Measurements from ENCODE around the gene FOLR2.

Gene FOLR2

DNA sequence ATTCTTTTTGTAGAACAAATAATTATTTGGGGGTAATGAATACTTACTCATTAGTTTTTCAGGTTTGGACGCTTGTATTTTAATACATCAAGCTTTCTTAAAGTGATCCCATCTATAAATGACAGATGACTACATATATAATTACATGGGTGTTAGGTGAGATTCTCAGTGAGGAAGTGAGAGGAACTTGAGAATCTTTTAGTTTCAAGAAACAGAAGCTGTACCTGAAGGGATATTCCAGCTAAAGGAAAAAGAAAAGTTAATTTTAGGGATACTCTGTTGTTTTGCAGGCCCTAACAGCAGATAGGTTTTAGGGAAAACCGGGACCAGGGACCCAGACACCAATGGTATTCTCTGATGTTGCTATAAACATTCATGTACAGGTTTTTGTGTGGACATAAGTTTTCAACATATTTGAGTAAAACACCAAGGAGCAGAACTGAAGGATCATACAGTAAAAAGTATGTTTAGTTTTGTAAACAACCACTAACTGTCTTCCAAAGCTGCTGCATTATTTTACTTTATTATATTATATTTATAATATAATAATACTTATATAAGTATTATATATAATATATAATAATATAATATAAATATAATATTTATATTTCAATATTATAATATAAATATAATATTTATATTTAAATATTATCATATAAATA is 51.5 kb downstream of the FOLR2 start:
- no peak overlapping the region for H3K4me3 ChIP-seq (ENCODE audit: control insufficient read depth, low read depth, low read length)
- TF ChIP-seq, protein P1, sequence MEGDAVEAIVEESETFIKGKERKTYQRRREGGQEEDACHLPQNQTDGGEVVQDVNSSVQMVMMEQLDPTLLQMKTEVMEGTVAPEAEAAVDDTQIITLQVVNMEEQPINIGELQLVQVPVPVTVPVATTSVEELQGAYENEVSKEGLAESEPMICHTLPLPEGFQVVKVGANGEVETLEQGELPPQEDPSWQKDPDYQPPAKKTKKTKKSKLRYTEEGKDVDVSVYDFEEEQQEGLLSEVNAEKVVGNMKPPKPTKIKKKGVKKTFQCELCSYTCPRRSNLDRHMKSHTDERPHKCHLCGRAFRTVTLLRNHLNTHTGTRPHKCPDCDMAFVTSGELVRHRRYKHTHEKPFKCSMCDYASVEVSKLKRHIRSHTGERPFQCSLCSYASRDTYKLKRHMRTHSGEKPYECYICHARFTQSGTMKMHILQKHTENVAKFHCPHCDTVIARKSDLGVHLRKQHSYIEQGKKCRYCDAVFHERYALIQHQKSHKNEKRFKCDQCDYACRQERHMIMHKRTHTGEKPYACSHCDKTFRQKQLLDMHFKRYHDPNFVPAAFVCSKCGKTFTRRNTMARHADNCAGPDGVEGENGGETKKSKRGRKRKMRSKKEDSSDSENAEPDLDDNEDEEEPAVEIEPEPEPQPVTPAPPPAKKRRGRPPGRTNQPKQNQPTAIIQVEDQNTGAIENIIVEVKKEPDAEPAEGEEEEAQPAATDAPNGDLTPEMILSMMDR (conservative IDR thresholded peaks at IDR 0.05; ENCODE audit: control insufficient read depth, insufficient read depth, low read depth, low read length), result no peak
- no peak for DNase-seq (ENCODE audit: low read depth)

Measured in fibroblast of mammary gland (primary cell).